ENCODE results near the gene NIM1K. TPM values are rescaled to one million over a fixed set of nuclear protein-coding genes. Genes with fewer than 3 reads are reported as not detected.
"Not testable (repeated sequence)": the region's sequence is repeated elsewhere in the genome, so short reads cannot be mapped to it uniquely, and the experiment has no call there.

Gene NIM1K
- polyA plus RNA-seq, 2 donors = 0.12 to 0.21 TPM

GRCh38 chr5:43256261-43256966, 64.4 kb downstream of the NIM1K start:
- Histone ChIP-seq H3K4me1 (ENCODE audit: control insufficient read depth in 2 of 2, insufficient read depth in 2 of 2, low read length in 1 of 2) (no peaks in the 10 kb centered on the region), H3K27me3 (ENCODE audit: control insufficient read depth in 1 of 2, insufficient read depth in 2 of 2, low read length in 2 of 2) (no peaks in the 10 kb centered on the region), H3K9me3 (ENCODE audit: control insufficient read depth in 2 of 2, insufficient read depth in 1 of 2, low read depth in 1 of 2, low read length in 1 of 2) (no peaks in the 10 kb centered on the region), H3K36me3 (ENCODE audit: control insufficient read depth in 2 of 2, insufficient read depth in 2 of 2, low read length in 1 of 2) (no peaks in the 10 kb centered on the region), H3K4me3 (ENCODE audit: low read depth in 1 of 2, low read length in 2 of 2) (no peak overlapping the region), H3K27ac (ENCODE audit: low read depth in 2 of 2, low read length in 1 of 2) (no peak overlapping the region)
- WGBS, 2 donors = 47 to 54% methylated on average over 2 of the region's 2 CpGs

GRCh38 chr5:43258116-43258515, 66.1 kb downstream of the NIM1K start:
- Histone ChIP-seq H3K9me3 (ENCODE audit: control insufficient read depth in 2 of 2, insufficient read depth in 1 of 2, low read depth in 1 of 2, low read length in 1 of 2) (no peaks in the 10 kb centered on the region), H3K27ac (ENCODE audit: low read depth in 2 of 2, low read length in 1 of 2) (no peak overlapping the region), H3K4me3 (ENCODE audit: low read depth in 1 of 2, low read length in 2 of 2) (no peak overlapping the region), H3K36me3 (ENCODE audit: control insufficient read depth in 2 of 2, insufficient read depth in 2 of 2, low read length in 1 of 2) (no peaks in the 10 kb centered on the region), H3K4me1 (ENCODE audit: control insufficient read depth in 2 of 2, insufficient read depth in 2 of 2, low read length in 1 of 2) (no peaks in the 10 kb centered on the region), H3K27me3 (ENCODE audit: control insufficient read depth in 1 of 2, insufficient read depth in 2 of 2, low read length in 2 of 2) (no peaks in the 10 kb centered on the region)
- 75 to 78% methylated on average over 1 of the region's 1 CpG for WGBS, 2 donors

GRCh38 chr5:43262269-43262668, 70.2 kb downstream of the NIM1K start:
- H3K4me1 ChIP-seq (ENCODE audit: control insufficient read depth in 2 of 2, insufficient read depth in 2 of 2, low read length in 1 of 2); H3K27me3 ChIP-seq (ENCODE audit: control insufficient read depth in 1 of 2, insufficient read depth in 2 of 2, low read length in 2 of 2); H3K27ac ChIP-seq (ENCODE audit: low read depth in 2 of 2, low read length in 1 of 2); H3K4me3 ChIP-seq (ENCODE audit: low read depth in 1 of 2, low read length in 2 of 2); H3K9me3 ChIP-seq (ENCODE audit: control insufficient read depth in 2 of 2, insufficient read depth in 1 of 2, low read depth in 1 of 2, low read length in 1 of 2); H3K36me3 ChIP-seq (ENCODE audit: control insufficient read depth in 2 of 2, insufficient read depth in 2 of 2, low read length in 1 of 2): not testable (repeated sequence)
- 88 to 89% methylated on average over 2 of the region's 2 CpGs for WGBS, 2 donors

- Histone ChIP-seq H3K4me3 (ENCODE audit: low read depth in 1 of 2, low read length in 2 of 2) (no peak overlapping the region), H3K27me3 (ENCODE audit: control insufficient read depth in 1 of 2, insufficient read depth in 2 of 2, low read length in 2 of 2) (no peaks in the 10 kb centered on the region), H3K4me1 (ENCODE audit: control insufficient read depth in 2 of 2, insufficient read depth in 2 of 2, low read length in 1 of 2) (no peaks in the 10 kb centered on the region), H3K9me3 (ENCODE audit: control insufficient read depth in 2 of 2, insufficient read depth in 1 of 2, low read depth in 1 of 2, low read length in 1 of 2) (peaks cover 0 to 4% of the 10 kb centered on the region in 2 donors), H3K36me3 (ENCODE audit: control insufficient read depth in 2 of 2, insufficient read depth in 2 of 2, low read length in 1 of 2) (no peaks in the 10 kb centered on the region), H3K27ac (ENCODE audit: low read depth in 2 of 2, low read length in 1 of 2) (no peak overlapping the region)
- WGBS, 2 donors = 81 to 83% methylated on average over 1 of the region's 1 CpG
These were observed 76.3 kb downstream of the NIM1K start for GRCh38 chr5:43268188-43268820.

- no peaks in the 10 kb centered on the region for H3K4me1 ChIP-seq (ENCODE audit: control insufficient read depth in 2 of 2, insufficient read depth in 2 of 2, low read length in 1 of 2)
- H3K36me3 ChIP-seq (ENCODE audit: control insufficient read depth in 2 of 2, insufficient read depth in 2 of 2, low read length in 1 of 2) = no peaks in the 10 kb centered on the region
- H3K27ac ChIP-seq (ENCODE audit: low read depth in 2 of 2, low read length in 1 of 2) = no peak overlapping the region
- H3K9me3 ChIP-seq (ENCODE audit: control insufficient read depth in 2 of 2, insufficient read depth in 1 of 2, low read depth in 1 of 2, low read length in 1 of 2) = peaks cover 0 to 4% of the 10 kb centered on the region in 2 donors
- WGBS, 2 donors = 90 to 100% methylated on average over 1 of the region's 1 CpG
- no peaks in the 10 kb centered on the region for H3K27me3 ChIP-seq (ENCODE audit: control insufficient read depth in 1 of 2, insufficient read depth in 2 of 2, low read length in 2 of 2)
- H3K4me3 ChIP-seq (ENCODE audit: low read depth in 1 of 2, low read length in 2 of 2) = no peak overlapping the region
These were observed 78.6 kb downstream of the NIM1K start for GRCh38 chr5:43270645-43271044.

- H3K27ac ChIP-seq (ENCODE audit: low read depth in 2 of 2, low read length in 1 of 2) = no peak overlapping the region
- H3K9me3 ChIP-seq (ENCODE audit: control insufficient read depth in 2 of 2, insufficient read depth in 1 of 2, low read depth in 1 of 2, low read length in 1 of 2) = no peaks in the 10 kb centered on the region
- no peaks in the 10 kb centered on the region for H3K4me1 ChIP-seq (ENCODE audit: control insufficient read depth in 2 of 2, insufficient read depth in 2 of 2, low read length in 1 of 2)
- no peak overlapping the region for H3K4me3 ChIP-seq (ENCODE audit: low read depth in 1 of 2, low read length in 2 of 2)
- H3K27me3 ChIP-seq (ENCODE audit: control insufficient read depth in 1 of 2, insufficient read depth in 2 of 2, low read length in 2 of 2) = no peaks in the 10 kb centered on the region
- H3K36me3 ChIP-seq (ENCODE audit: control insufficient read depth in 2 of 2, insufficient read depth in 2 of 2, low read length in 1 of 2) = no peaks in the 10 kb centered on the region
These were observed 81.5 kb downstream of the NIM1K start for GRCh38 chr5:43273552-43273951.

GRCh38 chr5:43274435-43275114, 82.5 kb downstream of the NIM1K start:
- 34 to 39% methylated on average over 7 of the region's 7 CpGs for WGBS, 2 donors
- Histone ChIP-seq H3K27me3 (ENCODE audit: control insufficient read depth in 1 of 2, insufficient read depth in 2 of 2, low read length in 2 of 2) (no peaks in the 10 kb centered on the region), H3K9me3 (ENCODE audit: control insufficient read depth in 2 of 2, insufficient read depth in 1 of 2, low read depth in 1 of 2, low read length in 1 of 2) (no peaks in the 10 kb centered on the region), H3K36me3 (ENCODE audit: control insufficient read depth in 2 of 2, insufficient read depth in 2 of 2, low read length in 1 of 2) (no peaks in the 10 kb centered on the region), H3K4me3 (ENCODE audit: low read depth in 1 of 2, low read length in 2 of 2) (no peak overlapping the region), H3K27ac (ENCODE audit: low read depth in 2 of 2, low read length in 1 of 2) (no peak overlapping the region), H3K4me1 (ENCODE audit: control insufficient read depth in 2 of 2, insufficient read depth in 2 of 2, low read length in 1 of 2) (no peaks in the 10 kb centered on the region)

GRCh38 chr5:43275391-43275790, 83.4 kb downstream of the NIM1K start:
- Histone ChIP-seq H3K36me3 (ENCODE audit: control insufficient read depth in 2 of 2, insufficient read depth in 2 of 2, low read length in 1 of 2) (no peaks in the 10 kb centered on the region), H3K27me3 (ENCODE audit: control insufficient read depth in 1 of 2, insufficient read depth in 2 of 2, low read length in 2 of 2) (no peaks in the 10 kb centered on the region), H3K4me1 (ENCODE audit: control insufficient read depth in 2 of 2, insufficient read depth in 2 of 2, low read length in 1 of 2) (no peaks in the 10 kb centered on the region), H3K4me3 (ENCODE audit: low read depth in 1 of 2, low read length in 2 of 2) (no peak overlapping the region), H3K9me3 (ENCODE audit: control insufficient read depth in 2 of 2, insufficient read depth in 1 of 2, low read depth in 1 of 2, low read length in 1 of 2) (no peaks in the 10 kb centered on the region), H3K27ac (ENCODE audit: low read depth in 2 of 2, low read length in 1 of 2) (no peak overlapping the region)
- 67 to 78% methylated on average over 4 of the region's 4 CpGs for WGBS, 2 donors

- H3K9me3 ChIP-seq (ENCODE audit: control insufficient read depth in 2 of 2, insufficient read depth in 1 of 2, low read depth in 1 of 2, low read length in 1 of 2) = no peaks in the 10 kb centered on the region
- no peaks in the 10 kb centered on the region for H3K27me3 ChIP-seq (ENCODE audit: control insufficient read depth in 1 of 2, insufficient read depth in 2 of 2, low read length in 2 of 2)
- H3K4me3 ChIP-seq (ENCODE audit: low read depth in 1 of 2, low read length in 2 of 2) = no peak overlapping the region
- no peaks in the 10 kb centered on the region for H3K4me1 ChIP-seq (ENCODE audit: control insufficient read depth in 2 of 2, insufficient read depth in 2 of 2, low read length in 1 of 2)
- no peaks in the 10 kb centered on the region for H3K36me3 ChIP-seq (ENCODE audit: control insufficient read depth in 2 of 2, insufficient read depth in 2 of 2, low read length in 1 of 2)
- WGBS, 2 donors = 89 to 92% methylated on average over 12 of the region's 12 CpGs
- H3K27ac ChIP-seq (ENCODE audit: low read depth in 2 of 2, low read length in 1 of 2) = no peak overlapping the region
These were observed 87.7 kb downstream of the NIM1K start for GRCh38 chr5:43279548-43280274.

Data from esophagus (tissue), 2 donors.